ENCODE measurements around the gene ADD3. TPM values are rescaled to one million over a fixed set of nuclear protein-coding genes. Genes with fewer than 3 reads are reported as not detected.
"Not testable (repeated sequence)": the region's sequence is repeated elsewhere in the genome, so short reads cannot be mapped to it uniquely, and the experiment has no call there.

The ADD3 gene
- total RNA-seq, 2 donors from 2014 or later, result 60.3 to 123 TPM

DNA sequence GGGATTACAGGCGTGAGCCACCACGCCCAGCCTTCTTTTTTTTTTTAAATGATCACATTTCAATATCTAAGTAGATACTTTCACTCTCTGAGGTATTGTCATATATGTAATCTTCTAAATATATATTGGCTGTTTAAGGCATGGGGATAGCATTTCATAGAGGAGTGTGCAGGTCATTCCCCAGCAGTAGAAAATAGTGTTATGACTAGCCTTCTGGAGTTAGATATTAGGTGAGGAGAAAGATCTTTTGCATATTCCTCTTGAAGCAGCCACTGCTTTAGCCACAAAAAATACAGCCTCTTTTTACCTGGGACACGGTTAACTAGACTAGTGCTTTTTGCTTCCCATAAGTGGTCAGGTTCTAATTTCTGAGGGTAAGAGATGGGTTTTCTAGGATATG is 28.9 kb downstream of the ADD3 start:
- H3K9me3 Mint-ChIP-seq, result peaks cover 0 to 6% of the 10 kb centered on the region in 2 donors
- H3K27ac Mint-ChIP-seq, result peak overlapping the region; percentile 86 to 96
- ATAC-seq, result peak in 1 of 2 donors; percentile 41

DNA sequence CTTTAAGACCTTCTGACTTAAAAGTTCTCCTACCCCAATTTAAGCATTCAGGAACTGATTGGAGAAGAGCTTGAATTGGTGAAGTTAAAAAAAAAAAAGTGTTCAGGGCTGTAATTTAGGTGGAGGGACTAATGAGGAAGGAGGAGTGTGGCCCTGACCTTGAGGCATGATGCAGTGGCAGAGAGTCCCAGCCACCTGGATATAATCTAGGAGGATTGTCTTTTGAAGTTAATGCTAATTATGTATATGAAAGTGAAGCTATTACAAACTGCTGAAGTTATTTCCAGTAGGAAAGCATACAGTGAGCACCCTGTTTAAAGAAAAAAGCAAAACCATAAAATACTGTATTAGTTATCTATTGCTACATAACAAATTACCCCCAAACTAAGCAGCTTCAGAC is 31.5 kb downstream of the ADD3 start:
- peaks cover 6 to 9% of the 10 kb centered on the region in 2 donors for H3K9me3 Mint-ChIP-seq
- H3K27ac Mint-ChIP-seq, result peak overlapping the region in 1 of 2 donors; percentile 66
- DNase-seq (ENCODE audit: low spot score in 2 of 2), result no peak

More for the DNA sequence above, 28.9 kb downstream of the ADD3 start:
- peaks cover 0 to 10% of the 10 kb centered on the region in 2 donors for H3K36me3 Mint-ChIP-seq
- no peak for DNase-seq (ENCODE audit: low spot score in 2 of 2)

DNA sequence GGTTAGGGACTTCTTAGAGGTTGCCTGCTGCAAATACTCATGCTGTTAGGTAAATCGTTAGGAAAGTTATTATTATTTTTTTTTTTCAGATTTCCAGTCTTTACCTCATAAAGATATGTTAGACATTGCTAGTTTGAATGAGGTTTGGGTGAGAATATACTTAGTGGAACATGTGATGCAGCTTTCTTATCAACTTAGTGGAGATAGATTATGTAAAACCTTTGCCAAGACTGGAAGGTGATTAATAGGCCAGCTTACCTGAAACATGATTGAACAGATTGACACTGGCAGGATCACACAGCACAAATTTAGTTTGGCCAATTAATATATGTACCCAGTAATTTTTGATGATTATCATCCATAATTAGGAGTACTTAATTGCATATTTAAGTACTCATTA is 32.3 kb downstream of the ADD3 start:
- Mint-ChIP-seq H3K27ac (peak overlapping the region; percentile 16 to 66), H3K36me3 (peaks cover 0 to 17% of the 10 kb centered on the region in 2 donors), H3K9me3 (peaks cover 6 to 9% of the 10 kb centered on the region in 2 donors)
- DNase-seq (ENCODE audit: low spot score in 2 of 2) (no peak), ATAC-seq (no peak)

More for the DNA sequence above, 31.5 kb downstream of the ADD3 start:
- peaks cover 0 to 11% of the 10 kb centered on the region in 2 donors for H3K36me3 Mint-ChIP-seq
- no peak for ATAC-seq

DNA sequence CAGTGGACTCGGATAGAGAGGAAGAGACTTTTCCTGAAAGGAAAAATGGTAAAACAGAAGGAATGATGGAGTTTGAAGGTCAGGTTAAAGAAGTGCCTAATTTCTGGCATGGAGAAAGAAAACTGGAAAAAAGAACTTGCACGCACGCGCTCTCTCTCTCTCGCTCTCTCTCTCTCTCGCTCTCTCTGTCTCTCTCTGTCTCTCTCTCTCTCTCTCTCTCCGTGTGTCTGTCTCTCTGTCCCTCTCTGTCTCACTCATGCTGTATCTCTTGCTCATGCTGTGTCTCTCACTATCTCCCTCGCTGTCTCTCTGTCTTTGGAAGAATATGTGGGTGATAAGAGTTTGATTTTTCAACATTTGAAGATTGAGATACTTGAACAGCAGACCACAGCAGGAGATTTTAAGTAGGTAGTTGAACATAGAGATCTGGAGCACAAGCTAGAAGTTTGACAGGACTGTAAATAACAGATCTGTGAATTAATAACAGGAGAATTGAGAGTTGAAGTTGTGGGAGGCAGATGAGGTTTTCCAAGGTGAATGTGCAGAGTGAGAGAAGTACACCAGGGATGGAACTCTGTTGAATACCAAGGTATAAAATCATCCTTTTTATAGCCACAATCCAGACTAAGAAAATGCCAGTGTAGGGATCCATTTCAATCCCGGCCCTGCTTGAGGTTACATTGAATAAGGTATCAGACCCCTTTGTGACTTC is 33.1 kb downstream of the ADD3 start:
- no peak for DNase-seq (ENCODE audit: low spot score in 2 of 2)
- Mint-ChIP-seq H3K9me3 (peaks cover 3 to 6% of the 10 kb centered on the region in 2 donors), H3K36me3 (peaks cover 0 to 9% of the 10 kb centered on the region in 2 donors), H3K27ac (peak overlapping the region; percentile 4 to 17)
- ATAC-seq, result no peak

DNA sequence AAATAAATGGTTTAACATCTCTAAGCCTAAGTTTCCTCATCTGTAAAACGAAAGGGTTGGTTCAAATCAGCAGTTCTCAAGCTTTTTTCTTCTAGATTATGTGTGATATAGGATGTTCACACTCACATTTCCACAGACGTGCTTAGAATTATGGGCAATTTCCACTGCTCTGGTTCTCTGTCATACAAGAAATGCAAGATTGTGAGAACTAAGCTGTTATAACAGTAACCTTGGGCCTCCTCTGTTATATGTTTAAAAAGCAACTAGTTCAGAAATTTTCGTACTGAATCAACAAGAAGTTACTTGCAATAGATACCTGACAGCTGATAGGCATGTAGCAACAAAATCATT is 33.7 kb downstream of the ADD3 start:
- no peak for ATAC-seq

DNA sequence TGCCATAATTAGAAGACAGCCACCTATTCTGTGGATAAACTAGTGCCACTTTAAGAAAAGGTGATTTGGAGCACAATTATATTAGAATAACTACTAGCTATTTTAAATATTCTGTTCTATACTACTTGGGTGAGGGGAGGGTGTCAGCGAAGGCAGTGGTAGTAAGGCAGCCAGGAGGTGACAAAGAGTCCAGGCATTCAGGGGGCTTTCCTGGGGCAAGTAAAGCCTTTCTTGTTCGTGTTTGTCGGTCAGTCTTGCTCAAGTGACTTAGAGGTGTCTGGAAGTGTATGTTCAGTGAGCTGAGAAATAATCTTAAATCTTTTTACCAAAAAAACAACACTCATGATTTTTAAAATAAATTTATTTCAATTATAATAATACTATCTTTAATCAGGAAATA is 34.4 kb downstream of the ADD3 start:
- ATAC-seq (no peak), DNase-seq (ENCODE audit: low spot score in 2 of 2) (no peak)
- Mint-ChIP-seq H3K36me3 (peaks cover 0 to 10% of the 10 kb centered on the region in 2 donors), H3K27ac (peak overlapping the region in 1 of 2 donors; percentile 26), H3K9me3 (peaks cover 3 to 6% of the 10 kb centered on the region in 2 donors)

More for the DNA sequence above, 33.7 kb downstream of the ADD3 start:
- Mint-ChIP-seq H3K9me3 (peaks cover 3 to 6% of the 10 kb centered on the region in 2 donors), H3K36me3 (peaks cover 0 to 8% of the 10 kb centered on the region in 2 donors), H3K27ac (peak overlapping the region in 1 of 2 donors; percentile 4)
- no peak for DNase-seq (ENCODE audit: low spot score in 2 of 2)

DNA sequence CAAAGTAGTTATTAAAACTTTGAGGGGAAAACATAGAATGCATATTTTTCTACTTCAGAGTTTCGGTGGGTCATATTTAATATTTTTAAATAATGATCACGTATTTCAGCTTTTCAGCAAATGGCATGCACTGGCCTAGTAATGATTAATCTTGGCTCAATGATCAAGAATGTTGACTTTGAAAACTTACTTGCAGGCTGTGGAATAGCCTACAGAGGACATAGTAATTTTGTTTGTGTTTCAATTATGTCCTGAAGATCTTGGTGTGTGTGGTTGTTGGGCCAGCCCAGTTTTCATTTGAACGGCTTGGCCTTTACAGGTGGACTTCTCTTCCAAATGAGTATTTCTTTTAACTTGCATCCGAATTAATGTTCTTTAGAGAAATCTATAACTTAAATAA is 35.1 kb downstream of the ADD3 start:
- H3K36me3 Mint-ChIP-seq, result peaks cover 0 to 16% of the 10 kb centered on the region in 2 donors
- DNase-seq (ENCODE audit: low spot score in 2 of 2) (no peak), ATAC-seq (no peak)
- no peak overlapping the region for H3K27ac Mint-ChIP-seq
- H3K9me3 Mint-ChIP-seq, result peaks cover 4 to 6% of the 10 kb centered on the region in 2 donors

DNA sequence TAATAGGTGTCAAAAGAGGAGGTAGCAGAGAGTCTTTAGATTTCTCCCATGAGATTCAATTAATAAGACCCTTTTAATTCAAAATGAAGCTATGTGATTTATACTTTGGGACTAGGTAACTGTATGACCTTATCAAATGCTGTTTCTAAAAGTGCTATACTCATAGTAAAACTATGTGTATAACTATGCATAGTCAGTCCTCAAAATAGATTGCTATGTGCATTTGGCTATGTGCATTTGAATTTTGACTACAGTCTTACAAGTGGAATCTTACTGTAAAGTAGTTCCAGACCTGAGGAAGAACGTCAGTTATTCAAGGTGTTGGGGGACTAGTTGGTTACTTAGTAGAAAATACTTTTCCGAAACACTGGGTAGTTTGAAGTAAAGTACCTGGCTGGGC is 36.9 kb downstream of the ADD3 start:
- peak; percentile 38 to 39 for ATAC-seq
- Mint-ChIP-seq H3K27ac (peak overlapping the region; percentile 47 to 86), H3K9me3 (peaks cover 11 to 13% of the 10 kb centered on the region in 2 donors), H3K36me3 (peaks cover 15 to 34% of the 10 kb centered on the region in 2 donors)
- DNase-seq (ENCODE audit: low spot score in 2 of 2), result no peak

DNA sequence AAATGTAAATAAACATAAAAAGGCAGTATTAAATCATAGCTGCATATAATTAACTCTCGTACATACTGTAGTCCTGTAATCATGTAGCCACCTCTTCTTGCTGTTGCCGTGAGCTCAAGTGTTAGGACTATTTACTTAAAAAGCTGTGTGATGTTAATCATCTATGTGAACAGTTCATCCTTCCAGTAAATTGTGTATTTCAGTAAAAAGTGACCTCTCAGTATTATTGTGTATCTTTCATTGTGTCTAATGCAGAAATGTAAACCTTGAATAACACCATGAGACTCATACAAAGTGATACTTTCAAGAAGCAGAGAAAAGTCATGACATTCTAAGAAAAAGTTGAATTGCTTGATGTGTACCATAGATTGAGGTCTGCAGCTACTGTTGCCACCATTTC is 38.0 kb downstream of the ADD3 start:
- H3K9me3 Mint-ChIP-seq, result peaks cover 13 to 19% of the 10 kb centered on the region in 2 donors
- H3K36me3 Mint-ChIP-seq, result peaks cover 15 to 45% of the 10 kb centered on the region in 2 donors
- H3K27ac Mint-ChIP-seq, result no peak overlapping the region
- ATAC-seq (peak in 1 of 2 donors; percentile 91), DNase-seq (ENCODE audit: low spot score in 2 of 2) (no peak)

DNA sequence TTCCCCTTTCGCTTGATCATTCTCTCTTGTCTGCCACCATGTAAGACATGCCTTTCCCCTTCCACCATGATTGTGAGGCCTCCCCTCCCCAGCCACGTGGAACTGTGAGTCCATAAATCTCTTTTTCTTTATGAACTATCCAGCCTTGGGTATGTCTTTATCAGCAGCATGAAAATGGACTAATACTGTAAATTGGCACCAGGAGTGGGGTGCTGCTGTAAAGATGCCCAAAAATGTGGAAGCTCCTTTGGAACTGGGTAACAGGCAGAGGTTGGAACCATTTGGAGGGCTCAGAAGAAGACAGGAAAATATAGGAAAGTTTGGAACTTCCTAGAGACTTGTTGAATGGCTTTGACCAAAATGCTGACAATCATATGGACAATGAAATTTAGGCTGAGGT is 40.4 kb downstream of the ADD3 start:
- ATAC-seq; H3K27ac Mint-ChIP-seq; DNase-seq (ENCODE audit: low spot score in 2 of 2): not testable (repeated sequence)
- Mint-ChIP-seq H3K36me3 (peaks cover 15 to 54% of the 10 kb centered on the region in 2 donors), H3K9me3 (peaks cover 16 to 21% of the 10 kb centered on the region in 2 donors)

DNA sequence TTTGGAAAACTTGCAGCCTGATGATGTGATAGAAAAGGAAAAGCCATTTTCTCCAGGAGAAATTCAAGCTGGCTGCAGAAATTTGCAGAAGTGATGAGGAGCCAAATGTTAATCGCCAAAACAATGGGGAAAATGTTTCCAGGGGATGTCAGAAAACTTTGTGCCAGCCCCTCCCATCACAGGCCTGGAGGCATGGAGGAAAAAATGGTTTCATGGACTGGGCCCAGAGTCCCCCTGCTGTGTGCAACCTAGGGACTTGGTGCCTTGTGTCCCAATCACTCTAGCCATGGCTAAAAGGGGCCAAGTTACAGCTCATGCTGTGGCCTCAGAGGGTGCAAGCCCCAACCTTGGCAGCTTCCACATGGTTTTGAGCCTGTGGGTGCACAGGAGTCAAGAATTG is 41.0 kb downstream of the ADD3 start:
- no peak for DNase-seq (ENCODE audit: low spot score in 2 of 2)
- Mint-ChIP-seq H3K36me3 (peaks cover 15 to 54% of the 10 kb centered on the region in 2 donors), H3K27ac (peak overlapping the region in 1 of 2 donors; percentile 23), H3K9me3 (peaks cover 13 to 15% of the 10 kb centered on the region in 2 donors)
- ATAC-seq, result no peak

DNA sequence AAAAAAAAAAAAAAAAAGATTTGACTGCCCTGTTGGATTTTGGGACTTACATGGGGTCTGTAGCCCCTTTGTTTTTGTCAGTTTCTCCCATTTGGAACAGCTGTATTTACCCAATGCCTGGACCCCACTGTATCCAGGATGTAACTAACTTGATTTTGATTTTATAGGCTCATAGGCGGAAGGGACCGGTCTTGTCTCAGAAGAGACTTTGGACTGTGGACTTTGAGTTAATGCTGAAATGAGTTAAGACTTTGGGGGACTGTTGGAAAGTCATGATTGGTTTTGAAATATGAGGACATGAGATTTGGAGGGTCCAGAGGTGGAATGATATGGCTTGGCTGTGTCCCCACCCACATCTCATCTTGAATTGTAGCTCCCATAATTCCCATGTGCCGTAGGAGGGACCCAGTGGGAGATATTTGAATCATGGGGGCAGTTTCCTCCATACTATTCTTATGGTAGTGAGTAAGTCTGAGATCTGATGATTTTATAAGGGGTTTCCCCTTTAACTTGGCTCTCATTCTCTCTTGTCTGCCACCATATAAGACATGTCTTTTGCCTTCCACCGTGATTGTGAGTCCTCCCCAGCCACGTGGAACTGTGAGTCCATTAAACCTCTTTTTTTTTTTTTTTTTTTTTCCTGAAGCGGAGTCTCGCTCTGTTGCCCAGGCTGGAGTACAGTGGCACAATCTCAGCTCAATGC is 42.3 kb downstream of the ADD3 start:
- Mint-ChIP-seq H3K27ac (peak overlapping the region; percentile 23 to 44), H3K36me3 (peaks cover 15 to 46% of the 10 kb centered on the region in 2 donors), H3K9me3 (peaks cover 13 to 15% of the 10 kb centered on the region in 2 donors)
- DNase-seq (ENCODE audit: low spot score in 2 of 2), result not testable (repeated sequence)
- peak in 1 of 2 donors; percentile 87 for ATAC-seq

DNA sequence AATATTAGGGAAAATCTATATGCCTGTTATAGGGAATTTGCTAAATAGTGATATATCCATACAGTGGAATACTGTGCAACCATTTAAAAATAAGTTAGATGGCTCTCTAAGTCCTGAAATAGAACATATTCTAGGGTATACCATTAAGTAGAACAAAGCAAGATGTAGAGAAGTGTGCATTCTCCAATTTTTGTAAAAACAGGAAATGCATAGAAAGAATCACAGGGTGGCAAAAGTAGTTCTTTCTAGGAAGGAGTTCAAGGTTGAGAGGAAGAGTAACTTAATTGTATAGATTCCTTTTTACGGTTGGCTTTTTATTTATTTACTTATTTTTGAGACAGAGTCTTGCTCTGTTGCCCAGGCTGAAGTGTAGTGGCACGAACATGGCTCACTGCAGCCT is 43.7 kb downstream of the ADD3 start:
- peaks cover 13 to 15% of the 10 kb centered on the region in 2 donors for H3K9me3 Mint-ChIP-seq
- no peak for ATAC-seq

DNA sequence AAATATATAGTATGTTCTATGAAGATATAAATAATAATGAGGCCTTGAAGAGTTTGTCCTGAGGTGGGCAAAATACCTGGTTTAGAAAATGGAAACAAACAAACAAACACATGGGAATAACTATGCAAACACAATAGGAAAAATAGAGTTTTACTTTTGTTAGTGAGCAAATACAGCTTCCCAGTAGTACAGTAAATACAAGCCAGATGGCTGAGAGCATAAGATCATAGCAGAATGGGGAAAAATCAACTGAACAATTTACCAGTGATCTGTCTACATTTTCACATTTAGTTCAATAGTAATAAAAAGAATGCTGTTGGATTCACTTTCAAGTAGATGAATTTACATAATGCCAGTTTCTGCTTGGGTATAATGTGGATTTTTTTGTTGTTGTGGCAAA is 45.1 kb downstream of the ADD3 start:
- Mint-ChIP-seq H3K27ac (no peak overlapping the region), H3K36me3 (peaks cover 15 to 38% of the 10 kb centered on the region in 2 donors), H3K9me3 (peaks cover 12 to 15% of the 10 kb centered on the region in 2 donors)
- ATAC-seq (no peak), DNase-seq (ENCODE audit: low spot score in 2 of 2) (no peak)

More for the DNA sequence above, 43.7 kb downstream of the ADD3 start:
- peaks cover 15 to 46% of the 10 kb centered on the region in 2 donors for H3K36me3 Mint-ChIP-seq
- H3K27ac Mint-ChIP-seq, result no peak overlapping the region
- DNase-seq (ENCODE audit: low spot score in 2 of 2), result no peak

DNA sequence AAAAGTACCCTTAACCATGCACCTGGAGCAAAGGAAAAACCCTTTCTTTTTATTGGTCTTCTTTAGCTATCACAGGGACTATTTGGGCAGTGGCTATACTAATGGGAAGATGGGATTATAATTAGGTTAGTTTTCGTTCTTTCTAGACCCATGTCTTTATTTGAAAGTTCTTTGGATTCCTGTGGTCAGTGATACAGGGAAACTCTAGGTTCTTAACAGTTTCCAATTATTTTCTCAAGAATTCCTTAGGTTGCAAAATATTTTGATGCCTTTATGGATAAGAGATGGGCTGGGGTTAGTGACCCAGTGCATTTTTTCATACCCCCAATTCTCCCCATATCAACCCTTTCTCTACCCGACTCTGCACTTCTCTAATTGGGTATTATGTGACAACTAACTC is 49.0 kb downstream of the ADD3 start:
- Mint-ChIP-seq H3K27ac (peak overlapping the region in 1 of 2 donors; percentile 91), H3K36me3 (peaks cover 0 to 4% of the 10 kb centered on the region in 2 donors), H3K9me3 (no peaks in the 10 kb centered on the region)
- DNase-seq (ENCODE audit: low spot score in 2 of 2) (no peak), ATAC-seq (no peak)

DNA sequence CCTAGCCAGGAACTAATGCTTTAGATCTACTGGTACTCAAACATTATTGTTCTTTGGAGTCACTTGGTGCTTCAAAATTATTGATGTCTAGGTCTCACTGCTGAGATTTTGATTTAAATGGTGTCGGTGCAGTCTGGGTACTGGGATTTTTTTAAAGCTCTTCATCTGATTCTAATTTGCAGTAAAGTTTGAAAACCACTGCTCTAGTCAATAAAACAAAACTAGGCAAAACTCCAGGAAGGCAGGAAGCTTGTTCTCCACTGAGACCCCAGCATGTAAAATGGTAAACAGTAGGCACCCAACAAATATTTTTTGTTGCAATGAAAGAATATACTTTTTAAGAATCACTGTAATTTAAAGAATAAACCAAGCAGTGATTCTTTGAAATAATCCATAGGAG is 49.7 kb downstream of the ADD3 start:
- Mint-ChIP-seq H3K9me3 (no peaks in the 10 kb centered on the region), H3K36me3 (peaks cover 0 to 4% of the 10 kb centered on the region in 2 donors), H3K27ac (peak overlapping the region in 1 of 2 donors; percentile 91)
- DNase-seq (ENCODE audit: low spot score in 2 of 2) (no peak), ATAC-seq (no peak)

DNA sequence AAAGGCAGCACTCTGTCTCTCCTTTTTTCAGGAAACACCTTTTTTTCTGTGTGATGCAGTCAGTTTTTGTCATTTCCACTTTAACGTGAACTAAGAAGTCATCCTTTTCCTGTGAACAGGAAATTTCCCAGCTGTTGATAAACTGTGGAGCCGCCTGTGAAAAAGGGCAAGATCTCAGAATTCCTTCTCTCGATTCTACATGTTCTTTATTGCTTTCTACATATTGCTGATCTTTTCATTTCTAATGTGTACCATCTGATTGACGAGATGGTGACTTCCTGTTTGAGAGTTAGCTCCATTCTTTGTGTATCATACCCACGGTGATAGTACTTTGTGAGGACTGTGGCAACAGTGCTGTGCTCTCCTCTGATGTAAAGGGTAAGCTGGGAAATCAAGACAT is 50.4 kb downstream of the ADD3 start:
- peak; percentile 61 to 82 for ATAC-seq
- H3K9me3 Mint-ChIP-seq, result no peaks in the 10 kb centered on the region
- H3K36me3 Mint-ChIP-seq, result peaks cover 0 to 4% of the 10 kb centered on the region in 2 donors
- no peak for DNase-seq (ENCODE audit: low spot score in 2 of 2)
- peak overlapping the region; percentile 67 to 91 for H3K27ac Mint-ChIP-seq
